Amniotic stem cell (primary cell): Measurements from ENCODE around the gene TBC1D19.

Experiments used
- DNase-seq: peaks from one replicate; lab custom pipeline; 2025; lab: John Stamatoyannopoulos, UW

The TBC1D19 gene

DNA sequence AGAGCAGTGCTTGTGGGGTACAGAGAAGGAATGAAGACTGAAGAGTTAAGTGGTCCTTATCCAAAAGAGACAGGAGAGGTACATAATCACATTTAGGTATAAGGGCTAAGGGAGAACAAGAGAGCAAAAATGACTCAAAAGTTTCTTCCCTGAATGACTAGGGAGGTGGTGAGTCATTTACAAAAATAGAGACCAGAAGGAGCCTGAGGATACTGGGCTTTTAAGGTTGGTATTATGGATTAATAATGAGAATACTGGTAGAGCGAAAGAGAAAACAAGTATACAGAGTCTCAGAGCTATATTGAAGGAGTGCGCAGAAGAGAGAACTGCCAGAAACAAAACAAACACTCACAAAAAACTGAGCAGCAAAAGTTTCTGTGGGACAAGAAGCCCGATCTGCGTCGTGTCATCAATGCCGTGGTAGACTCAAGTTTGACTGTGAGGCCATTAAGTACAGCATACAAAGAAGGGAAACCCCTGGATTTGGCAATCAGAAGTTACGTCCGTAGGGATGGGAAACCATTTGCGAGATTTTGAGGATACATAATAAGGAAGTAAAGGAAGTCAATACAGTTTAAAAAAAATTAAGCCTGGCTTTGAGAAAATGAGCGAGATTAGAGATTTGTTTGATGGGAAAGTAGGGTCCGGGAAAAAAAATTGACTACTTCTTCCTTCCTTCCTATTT is 147.6 kb downstream of the TBC1D19 start:
- DNase-seq = no peak

GRCh38 chr4:26732356-26732755 is 148.5 kb downstream of the TBC1D19 start:
- no peak for DNase-seq

- no peak for DNase-seq
Measured at GRCh38 chr4:26736621-26737020, 152.7 kb downstream of the TBC1D19 start.

DNA sequence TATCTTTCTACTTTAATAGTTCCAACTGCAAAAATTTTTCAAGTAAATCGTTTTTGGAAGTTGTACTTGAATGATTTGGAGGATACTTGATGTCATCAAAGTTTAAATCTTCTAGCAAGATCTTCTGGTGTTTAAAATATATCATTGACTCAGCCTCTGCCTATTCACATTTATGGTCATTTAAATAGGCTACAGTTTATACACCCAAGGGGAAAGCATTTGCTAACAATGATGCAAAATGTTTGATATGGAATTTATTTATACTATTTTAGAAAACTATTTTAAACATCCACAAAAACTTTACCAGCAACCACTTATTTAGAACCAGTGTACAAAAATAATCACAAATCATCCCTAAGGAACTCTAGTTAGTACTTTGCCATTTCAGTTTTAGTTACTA is 153.5 kb downstream of the TBC1D19 start:
- no peak for DNase-seq

- DNase-seq = no peak
Measured at GRCh38 chr4:26741491-26741871, 157.6 kb downstream of the TBC1D19 start.

DNA sequence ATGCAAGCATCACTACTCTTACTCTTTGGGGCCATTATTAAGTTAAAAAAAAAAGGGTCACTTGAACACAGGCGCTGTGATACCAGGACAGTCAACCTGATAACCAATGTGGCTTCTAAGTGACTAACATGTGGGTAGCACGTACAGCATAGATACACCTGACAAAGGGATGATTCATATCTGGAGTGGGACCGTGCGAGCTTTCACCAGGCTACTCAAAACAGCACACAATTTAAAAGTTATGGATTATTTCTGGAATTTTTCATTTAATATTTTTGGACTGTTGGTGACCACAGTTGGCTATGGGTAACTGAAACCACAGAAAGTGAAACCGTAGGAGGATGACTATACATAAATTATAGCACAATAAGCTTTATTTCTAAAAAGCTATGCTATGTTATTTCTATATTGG is 162.9 kb downstream of the TBC1D19 start:
- DNase-seq = no peak

- DNase-seq = no peak
Measured at GRCh38 chr4:26748811-26749210, 164.9 kb downstream of the TBC1D19 start.

DNA sequence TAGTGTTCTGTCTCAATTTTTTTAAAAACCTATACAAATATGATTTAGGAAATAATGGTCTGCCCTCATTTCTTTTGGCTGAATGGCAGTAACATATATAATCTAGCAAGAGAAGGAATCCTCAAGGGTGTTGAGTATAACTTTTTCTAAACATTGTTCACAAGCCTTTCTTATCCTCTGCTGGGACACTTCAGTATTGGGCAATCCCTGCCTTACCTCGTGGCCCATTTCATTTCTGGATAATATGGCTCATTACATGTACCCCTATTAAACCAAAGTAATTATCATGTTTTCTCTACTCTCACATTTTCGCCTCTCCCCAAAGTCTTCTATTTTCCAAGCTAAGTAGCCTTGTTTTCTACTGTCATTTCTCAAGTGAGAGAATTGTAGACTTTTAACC is 166.0 kb downstream of the TBC1D19 start:
- DNase-seq = no peak

- no peak for DNase-seq
Measured at GRCh38 chr4:26751004-26751403, 167.1 kb downstream of the TBC1D19 start.

DNA sequence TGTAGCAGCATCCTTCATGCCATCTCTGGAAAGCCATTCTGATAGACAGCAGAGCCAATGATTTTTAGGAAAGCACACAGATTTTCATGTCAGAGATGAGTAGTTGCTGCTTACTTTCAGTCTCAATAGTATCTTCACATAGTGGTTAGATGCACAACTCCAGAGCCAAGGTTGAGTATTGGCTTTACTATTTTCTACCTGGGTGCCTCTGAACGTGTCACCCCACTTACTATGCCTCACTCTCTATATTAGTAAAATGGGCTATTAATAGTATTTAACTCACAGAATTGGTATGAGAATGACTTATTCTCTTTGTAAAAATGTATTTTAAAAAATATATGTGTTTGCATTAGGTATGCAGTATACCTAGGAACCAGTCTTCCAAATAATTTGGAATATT is 168.0 kb downstream of the TBC1D19 start:
- DNase-seq = no peak

DNA sequence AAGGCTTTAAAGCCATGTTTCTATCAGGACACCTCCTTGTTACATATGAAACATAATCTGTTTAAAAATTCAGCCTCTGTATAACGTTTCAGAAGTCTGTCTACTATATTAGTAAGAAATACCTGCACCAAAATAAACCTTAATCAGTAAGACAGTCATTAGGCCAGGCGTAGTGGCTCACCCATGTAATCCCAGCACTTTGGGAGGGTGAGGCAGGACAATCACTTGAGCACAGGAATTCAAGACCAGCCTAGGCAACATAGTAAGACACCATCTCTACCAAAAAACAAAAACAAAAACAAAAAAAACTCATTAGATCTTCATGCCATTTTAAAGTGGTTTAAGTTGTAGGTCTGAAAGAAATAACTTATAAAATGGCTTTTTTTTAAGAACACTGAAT is 169.3 kb downstream of the TBC1D19 start:
- no peak for DNase-seq

GRCh38 chr4:26753617-26754016 is 169.7 kb downstream of the TBC1D19 start:
- peak; percentile 74 for DNase-seq

- no peak for DNase-seq
Measured at GRCh38 chr4:26757751-26758150, 173.9 kb downstream of the TBC1D19 start.

DNA sequence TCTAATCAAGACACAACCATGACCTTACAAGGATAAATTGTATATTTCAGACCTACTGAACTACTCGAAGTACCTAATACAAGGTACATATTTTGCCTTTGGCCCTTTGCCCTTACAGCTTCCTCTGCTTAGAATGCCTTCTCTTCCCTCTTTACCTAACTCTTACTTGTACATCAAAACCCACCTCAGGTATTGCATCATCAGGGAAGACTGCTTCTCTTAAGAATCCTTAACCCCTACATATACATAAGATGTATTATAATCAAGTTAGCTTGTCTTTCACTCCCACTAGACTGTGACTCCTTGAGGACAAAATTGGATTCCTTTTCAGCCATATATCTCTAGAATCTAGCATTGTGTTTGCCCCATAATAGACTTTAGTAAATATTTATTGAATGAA is 175.0 kb downstream of the TBC1D19 start:
- no peak for DNase-seq

DNA sequence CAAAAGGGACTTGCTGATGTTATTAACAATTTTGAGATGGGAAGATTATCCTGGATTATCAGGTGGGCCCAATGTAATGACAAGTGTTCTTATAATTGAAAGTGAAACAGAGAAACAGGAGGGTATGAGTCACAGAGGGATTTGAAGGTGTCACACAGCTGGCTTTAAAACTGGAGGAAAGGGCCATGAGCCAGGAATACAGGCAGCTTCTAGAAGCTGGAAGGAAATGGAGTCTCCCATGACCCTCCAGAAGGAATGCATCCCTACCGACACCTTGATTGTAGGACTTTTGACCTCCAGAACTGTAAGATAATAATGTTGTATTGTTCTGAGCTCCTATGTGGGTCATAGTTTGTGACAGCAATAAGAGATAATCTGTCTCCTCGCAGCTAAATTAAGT is 178.8 kb downstream of the TBC1D19 start:
- DNase-seq = no peak

DNA sequence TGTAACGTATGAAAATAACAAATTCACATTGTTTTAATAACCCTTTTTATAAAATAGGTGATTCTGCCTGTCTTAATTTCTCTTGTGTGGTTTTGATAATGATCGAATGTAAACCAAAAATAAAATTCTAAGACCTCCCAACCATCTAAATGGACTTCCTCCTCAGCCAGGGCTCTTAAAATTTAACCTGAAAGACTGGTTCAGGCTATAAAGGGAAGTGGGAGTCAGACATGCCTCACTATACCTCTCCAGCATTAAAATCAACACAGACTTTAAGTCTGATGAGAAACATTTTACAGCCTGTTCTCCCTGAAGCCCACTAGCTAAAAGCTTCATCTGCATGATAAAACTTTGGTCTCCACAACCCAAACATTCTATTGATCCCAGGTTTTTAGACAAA is 179.2 kb downstream of the TBC1D19 start:
- no peak for DNase-seq

- no peak for DNase-seq
Measured at GRCh38 chr4:26763648-26764047, 179.8 kb downstream of the TBC1D19 start.

DNA sequence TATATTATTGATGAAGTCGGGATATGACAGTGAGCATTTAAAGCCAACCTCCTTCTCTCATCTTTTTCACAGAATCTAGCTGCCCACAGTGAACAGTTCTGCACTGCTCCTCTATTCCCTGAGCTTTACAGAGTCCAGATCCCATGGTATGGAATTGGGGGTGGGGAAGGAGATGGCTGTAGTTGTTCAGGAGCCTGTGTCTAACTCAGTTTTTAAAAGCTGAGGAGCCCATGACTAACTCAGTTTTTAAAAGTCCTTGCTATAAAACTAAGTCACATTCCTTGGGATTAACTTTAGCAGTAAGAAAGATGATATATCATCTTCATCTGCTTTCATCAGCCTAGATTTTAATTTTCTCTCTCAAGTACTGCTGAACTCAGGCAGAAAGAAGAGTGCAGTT is 180.3 kb downstream of the TBC1D19 start:
- no peak for DNase-seq

DNA sequence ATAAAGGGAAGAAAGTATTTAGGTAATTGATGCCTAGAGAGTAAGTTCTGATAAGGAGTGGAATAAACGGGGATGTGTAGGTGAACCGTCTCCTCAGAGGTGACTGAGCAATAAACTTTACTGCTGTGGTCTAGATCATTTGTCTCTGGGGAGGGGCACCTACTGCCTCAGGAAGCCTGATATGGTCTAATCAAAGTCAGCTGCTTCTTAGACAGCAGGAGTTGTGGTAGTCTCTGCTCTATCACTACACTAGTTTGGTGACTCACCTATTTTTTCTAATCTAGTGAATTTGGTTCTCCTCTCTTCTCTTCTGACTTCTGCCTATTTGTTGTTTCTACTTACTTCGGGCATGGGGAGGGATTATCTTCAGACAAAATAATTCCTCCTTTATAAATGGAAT is 181.6 kb downstream of the TBC1D19 start:
- no peak for DNase-seq

DNA sequence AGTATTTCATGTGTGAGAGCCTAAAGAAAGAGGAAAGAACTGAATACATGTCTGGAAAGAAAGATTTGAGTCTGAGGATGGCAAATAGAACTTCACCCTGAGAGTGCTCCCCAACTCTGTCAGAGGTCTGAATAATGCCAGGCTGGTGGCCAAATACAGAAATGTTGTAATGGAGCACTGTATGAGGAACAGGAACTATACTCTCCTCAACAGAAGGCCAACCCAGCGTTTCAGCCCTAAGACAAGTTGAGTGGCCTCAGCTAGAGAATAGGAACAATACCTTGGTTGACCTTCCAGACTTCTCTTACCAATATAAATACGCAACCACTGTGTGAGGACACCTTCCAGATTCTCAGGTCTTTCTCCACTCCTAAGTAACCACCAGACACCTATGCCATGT is 182.3 kb downstream of the TBC1D19 start:
- no peak for DNase-seq

GRCh38 chr4:26772096-26772873 is 188.4 kb downstream of the TBC1D19 start:
- DNase-seq = no peak

- DNase-seq = no peak
Measured at GRCh38 chr4:26779224-26779623, 195.3 kb downstream of the TBC1D19 start.

DNA sequence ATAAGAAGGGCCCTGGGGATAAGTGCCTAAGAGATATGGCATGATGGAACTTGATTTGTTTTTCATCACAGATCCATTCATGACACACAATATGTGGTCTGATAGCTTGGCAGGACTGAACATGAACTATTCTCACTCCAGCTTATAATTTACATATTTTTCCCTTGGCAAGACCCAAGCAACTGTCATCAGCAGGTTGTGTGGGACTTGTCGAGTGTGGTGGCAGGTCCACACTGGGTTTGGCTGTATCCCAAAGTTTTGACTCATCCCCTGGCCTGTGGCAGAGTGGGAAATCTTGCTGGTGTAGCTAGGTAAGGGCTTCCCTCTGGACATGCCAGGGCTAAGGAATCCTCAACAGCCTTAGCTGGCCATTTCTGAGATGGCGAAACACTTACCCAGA is 195.8 kb downstream of the TBC1D19 start:
- DNase-seq = no peak

DNA sequence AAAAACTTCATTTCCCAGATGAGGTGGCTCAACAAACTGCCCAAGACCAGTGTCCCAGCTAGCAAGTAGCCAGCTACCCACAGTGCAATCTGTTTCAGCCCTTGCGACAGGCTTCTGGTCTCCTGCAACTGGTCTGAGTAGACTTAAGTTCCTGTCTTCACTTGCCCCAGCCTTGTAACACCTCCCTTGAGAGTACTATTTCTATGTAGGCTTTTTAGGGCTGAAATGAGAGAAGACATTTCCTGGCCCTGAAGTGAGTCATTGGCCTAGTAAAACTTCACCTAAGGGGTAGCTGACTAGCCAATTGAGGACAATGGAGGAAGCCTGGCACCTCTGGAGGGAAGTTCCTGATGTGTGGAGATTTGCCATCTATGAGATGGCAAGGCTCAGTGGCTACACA is 196.7 kb downstream of the TBC1D19 start:
- DNase-seq = no peak
